ENCODE results near the gene AIFM1. TPM values are rescaled to one million over a fixed set of nuclear protein-coding genes. Genes with fewer than 3 reads are reported as not detected.

The AIFM1 gene
- total and polyA plus RNA-seq, 5 experiments from 2014 or later, result 25.1 to 36.9 (median 27.8) TPM

GRCh38 chrX:130166503-130166777 lies 799 bp upstream of the AIFM1 start:
- Mint-ChIP-seq H3K9me3 (no peaks in the 10 kb centered on the region), H3K27me3 (no peaks in the 10 kb centered on the region), H3K27ac (peak overlapping the region; percentile 86 to 96 (median 95)), H3K4me3 (peak overlapping the region; percentile 82 to 97 (median 92)), H3K36me3 (no peaks in the 10 kb centered on the region), H3K4me1 (peaks cover 9 to 45% (median 30%) of the 10 kb centered on the region in 4 donors)
- DNase-seq, result no peak
- no peak for ATAC-seq
- POLR2A ChIA-PET, result interaction anchor here (0.5 to 1.9 kb wide), 2 partner anchors 77 to 80 kb away, joined by 4 to 7 read pairs; no protein-coding TSS in a partner anchor

GRCh38 chrX:130165181-130165702 lies 399 bp downstream of the AIFM1 start:
- Mint-ChIP-seq H3K4me3 (peak overlapping the region; percentile 82 to 97 (median 92)), H3K27ac (peak overlapping the region; percentile 86 to 96 (median 95)), H3K27me3 (no peaks in the 10 kb centered on the region), H3K4me1 (peaks cover 9 to 41% (median 25%) of the 10 kb centered on the region in 4 donors), H3K36me3 (no peaks in the 10 kb centered on the region), H3K9me3 (no peaks in the 10 kb centered on the region)
- POLR2A ChIA-PET, result interaction anchor here (0.7 to 1.9 kb wide), 6 partner anchors 9 to 79 kb away, joined by 3 to 7 read pairs (median 3); no protein-coding TSS in a partner anchor
- DNase-seq, result peak in 1 of 10 donors; percentile 18
- ATAC-seq, result peak; percentile 37 to 59

- no peak for DNase-seq
- POLR2A ChIA-PET, result no interaction called here
- peak overlapping the region in 1 of 10 donors; percentile 16 for H3K27ac Mint-ChIP-seq
- H3K9me3 Mint-ChIP-seq, result no peaks in the 10 kb centered on the region
- no peak for ATAC-seq
- no peaks in the 10 kb centered on the region for H3K27me3 Mint-ChIP-seq
- peaks cover 0 to 3% (median 0%) of the 10 kb centered on the region in 3 donors for H3K36me3 Mint-ChIP-seq
- H3K4me3 Mint-ChIP-seq, result peak overlapping the region in 5 of 10 donors; percentile 13 to 67 (median 44)
- H3K4me1 Mint-ChIP-seq, result peaks cover 13 to 45% (median 28%) of the 10 kb centered on the region in 4 donors
Observed at GRCh38 chrX:130163398-130163797, 2.2 kb downstream of the AIFM1 start.

GRCh38 chrX:130162094-130162735 lies 3.4 kb downstream of the AIFM1 start:
- POLR2A ChIA-PET, result interaction anchor here (0.9 kb wide), 1 partner anchor 10 kb away, joined by 3 read pairs; the partner anchor contains the start of gene RAB33A
- DNase-seq (no peak), ATAC-seq (no peak)
- no peaks in the 10 kb centered on the region for H3K9me3 Mint-ChIP-seq
- peak overlapping the region in 2 of 10 donors; percentile 21 to 51 for H3K27ac Mint-ChIP-seq
- peak overlapping the region in 1 of 10 donors; percentile 13 for H3K4me3 Mint-ChIP-seq
- H3K4me1 Mint-ChIP-seq, result peaks cover 13 to 44% (median 26%) of the 10 kb centered on the region in 4 donors
- no peaks in the 10 kb centered on the region for H3K27me3 Mint-ChIP-seq
- H3K36me3 Mint-ChIP-seq, result peaks cover 0 to 3% (median 0%) of the 10 kb centered on the region in 3 donors

- H3K27me3 Mint-ChIP-seq, result no peaks in the 10 kb centered on the region
- DNase-seq, result no peak
- peaks cover 0 to 33% (median 18%) of the 10 kb centered on the region in 4 donors for H3K4me1 Mint-ChIP-seq
- H3K9me3 Mint-ChIP-seq, result no peaks in the 10 kb centered on the region
- POLR2A ChIA-PET, result no interaction called here
- no peak for ATAC-seq
- H3K4me3 Mint-ChIP-seq, result no peak overlapping the region
- peaks cover 0 to 21% (median 2%) of the 10 kb centered on the region in 3 donors for H3K36me3 Mint-ChIP-seq
- H3K27ac Mint-ChIP-seq, result no peak overlapping the region
Observed at GRCh38 chrX:130159776-130160175, 5.9 kb downstream of the AIFM1 start.

- no peak overlapping the region for H3K4me3 Mint-ChIP-seq
- H3K4me1 Mint-ChIP-seq, result peaks cover 0 to 22% (median 12%) of the 10 kb centered on the region in 4 donors
- no peak overlapping the region for H3K27ac Mint-ChIP-seq
- no peaks in the 10 kb centered on the region for H3K27me3 Mint-ChIP-seq
- peaks cover 0 to 26% (median 2%) of the 10 kb centered on the region in 3 donors for H3K36me3 Mint-ChIP-seq
- ATAC-seq (no peak), DNase-seq (no peak)
- POLR2A ChIA-PET, result no interaction called here
- H3K9me3 Mint-ChIP-seq, result no peaks in the 10 kb centered on the region
Observed at GRCh38 chrX:130158311-130158710, 7.3 kb downstream of the AIFM1 start.

GRCh38 chrX:130155564-130155963 lies 10.1 kb downstream of the AIFM1 start:
- Mint-ChIP-seq H3K27ac (no peak overlapping the region), H3K4me3 (no peak overlapping the region), H3K4me1 (peaks cover 0 to 9% (median 5%) of the 10 kb centered on the region in 4 donors), H3K9me3 (no peaks in the 10 kb centered on the region), H3K27me3 (no peaks in the 10 kb centered on the region), H3K36me3 (peaks cover 0 to 36% (median 2%) of the 10 kb centered on the region in 3 donors)
- ATAC-seq (no peak), DNase-seq (no peak)
- POLR2A ChIA-PET, result no interaction called here

- H3K4me1 Mint-ChIP-seq, result peaks cover 0 to 2% (median 1%) of the 10 kb centered on the region in 4 donors
- POLR2A ChIA-PET, result no interaction called here
- H3K9me3 Mint-ChIP-seq, result no peaks in the 10 kb centered on the region
- no peak overlapping the region for H3K27ac Mint-ChIP-seq
- H3K36me3 Mint-ChIP-seq, result peaks cover 0 to 65% (median 4%) of the 10 kb centered on the region in 3 donors
- DNase-seq (no peak), ATAC-seq (no peak)
- no peaks in the 10 kb centered on the region for H3K27me3 Mint-ChIP-seq
- no peak overlapping the region for H3K4me3 Mint-ChIP-seq
Observed at GRCh38 chrX:130147631-130148030, 18.0 kb downstream of the AIFM1 start.

- DNase-seq (no peak), ATAC-seq (no peak)
- Mint-ChIP-seq H3K27ac (peak overlapping the region in 1 of 10 donors; percentile 13), H3K4me1 (peaks cover 0 to 2% (median 1%) of the 10 kb centered on the region in 4 donors), H3K9me3 (no peaks in the 10 kb centered on the region), H3K27me3 (no peaks in the 10 kb centered on the region), H3K36me3 (peaks cover 0 to 79% (median 4%) of the 10 kb centered on the region in 3 donors), H3K4me3 (no peak overlapping the region)
- POLR2A ChIA-PET, result interaction anchor here (1.2 to 1.4 kb wide), 2 partner anchors 20 to 25 kb away, joined by 3 to 4 read pairs; partner anchors contain the start of gene AIFM1
Observed at GRCh38 chrX:130145123-130145522, 20.5 kb downstream of the AIFM1 start.

GRCh38 chrX:130144509-130144908 lies 21.1 kb downstream of the AIFM1 start:
- peaks cover 0 to 2% (median 1%) of the 10 kb centered on the region in 4 donors for H3K4me1 Mint-ChIP-seq
- no peaks in the 10 kb centered on the region for H3K27me3 Mint-ChIP-seq
- POLR2A ChIA-PET, result no interaction called here
- no peaks in the 10 kb centered on the region for H3K9me3 Mint-ChIP-seq
- H3K4me3 Mint-ChIP-seq, result no peak overlapping the region
- peaks cover 0 to 85% (median 4%) of the 10 kb centered on the region in 3 donors for H3K36me3 Mint-ChIP-seq
- no peak for ATAC-seq
- no peak for DNase-seq
- H3K27ac Mint-ChIP-seq, result no peak overlapping the region

- POLR2A ChIA-PET, result no interaction called here
- no peak overlapping the region for H3K4me3 Mint-ChIP-seq
Observed at GRCh38 chrX:130139474-130140201, 26.0 kb downstream of the AIFM1 start.

GRCh38 chrX:130136961-130137360 lies 28.7 kb downstream of the AIFM1 start:
- no peak for DNase-seq
- Mint-ChIP-seq H3K4me3 (no peak overlapping the region), H3K27ac (no peak overlapping the region), H3K27me3 (no peaks in the 10 kb centered on the region), H3K9me3 (no peaks in the 10 kb centered on the region), H3K4me1 (no peaks in the 10 kb centered on the region), H3K36me3 (peaks cover 0 to 75% (median 0%) of the 10 kb centered on the region in 3 donors)
- ATAC-seq, result no peak
- POLR2A ChIA-PET, result no interaction called here

More at GRCh38 chrX:130139474-130140201, 26.0 kb downstream of the AIFM1 start:
- no peak for DNase-seq
- H3K27me3 Mint-ChIP-seq, result no peaks in the 10 kb centered on the region
- no peak overlapping the region for H3K27ac Mint-ChIP-seq
- peaks cover 0 to 79% (median 0%) of the 10 kb centered on the region in 3 donors for H3K36me3 Mint-ChIP-seq
- no peaks in the 10 kb centered on the region for H3K9me3 Mint-ChIP-seq
- peaks cover 0 to 2% (median 0%) of the 10 kb centered on the region in 4 donors for H3K4me1 Mint-ChIP-seq
- ATAC-seq, result no peak

GRCh38 chrX:130136496-130136895 lies 29.1 kb downstream of the AIFM1 start:
- Mint-ChIP-seq H3K27ac (peak overlapping the region in 1 of 10 donors; percentile 49), H3K4me3 (no peak overlapping the region), H3K4me1 (no peaks in the 10 kb centered on the region), H3K27me3 (no peaks in the 10 kb centered on the region), H3K36me3 (peaks cover 0 to 71% (median 0%) of the 10 kb centered on the region in 3 donors), H3K9me3 (no peaks in the 10 kb centered on the region)
- POLR2A ChIA-PET, result no interaction called here
- DNase-seq (no peak), ATAC-seq (no peak)
